Spleen (tissue), 7 donors: ENCODE data around the gene HIVEP3.

Experiments used
- POLR2A ChIP-seq, 3 donors: fragments of 450-650 bp; IDR thresholded peaks; one replicate each; pipeline ENCODE4 v1.5.1; 2017; ENCODE audit warnings: antibody characterized with exemption in 3 of 3, mild to moderate bottlenecking in 1 of 3
- POLR2AphosphoS5 ChIP-seq, 3 donors: sonication (generic); formaldehyde crosslinking; IDR thresholded peaks; one replicate each; pipeline ENCODE4 v1.5.1; 2017; ENCODE audit warnings: antibody characterized with exemption in 3 of 3
- TF ChIP-seq, protein P1 (sequence below), 11 experiments: fragments of 200-600 bp in 7 of 11; fragments of 450-650 bp in 4 of 11; sonication (generic) in 4 of 11; IDR thresholded peaks in 8 of 11; conservative IDR thresholded peaks in 3 of 11; 1 replicate in 7 of 11; 2 replicates in 4 of 11; pipeline versions ENCODE4 v1.4.0 to v1.8.0; 2016 to 2021; ENCODE audit warnings: antibody characterized with exemption in 11 of 11, inconsistent platforms in 4 of 11, mild to moderate bottlenecking in 1 of 11
- donor health status: DM: no; HTN: no; CAD: no; lungs with moderate emphysema.
- donor health status: DM: no; HTN: no; CAD: no.
- donor health status: DM: no; HTN: no; CAD: no.

DNA sequence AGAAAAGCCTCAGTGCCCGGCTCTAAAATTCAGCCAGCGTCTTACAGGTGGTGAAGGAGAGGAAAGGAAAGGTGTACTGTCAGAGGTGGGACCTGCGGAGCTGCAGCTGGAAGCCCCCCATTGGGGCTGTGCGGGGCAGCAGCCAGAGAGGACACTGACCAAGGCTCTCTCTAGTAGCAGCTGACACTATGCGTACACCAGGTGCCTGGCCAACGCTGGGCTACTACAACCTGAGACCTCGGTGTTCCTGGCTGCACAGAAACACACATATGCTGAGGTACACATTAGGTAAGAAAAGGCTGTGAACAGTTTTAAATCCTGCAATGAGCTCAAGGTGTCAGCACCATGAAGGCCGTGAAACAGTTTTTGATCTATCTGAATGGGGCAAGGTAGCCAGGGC is 378.7 kb downstream of the HIVEP3 start:
- TF ChIP-seq, protein P1, sequence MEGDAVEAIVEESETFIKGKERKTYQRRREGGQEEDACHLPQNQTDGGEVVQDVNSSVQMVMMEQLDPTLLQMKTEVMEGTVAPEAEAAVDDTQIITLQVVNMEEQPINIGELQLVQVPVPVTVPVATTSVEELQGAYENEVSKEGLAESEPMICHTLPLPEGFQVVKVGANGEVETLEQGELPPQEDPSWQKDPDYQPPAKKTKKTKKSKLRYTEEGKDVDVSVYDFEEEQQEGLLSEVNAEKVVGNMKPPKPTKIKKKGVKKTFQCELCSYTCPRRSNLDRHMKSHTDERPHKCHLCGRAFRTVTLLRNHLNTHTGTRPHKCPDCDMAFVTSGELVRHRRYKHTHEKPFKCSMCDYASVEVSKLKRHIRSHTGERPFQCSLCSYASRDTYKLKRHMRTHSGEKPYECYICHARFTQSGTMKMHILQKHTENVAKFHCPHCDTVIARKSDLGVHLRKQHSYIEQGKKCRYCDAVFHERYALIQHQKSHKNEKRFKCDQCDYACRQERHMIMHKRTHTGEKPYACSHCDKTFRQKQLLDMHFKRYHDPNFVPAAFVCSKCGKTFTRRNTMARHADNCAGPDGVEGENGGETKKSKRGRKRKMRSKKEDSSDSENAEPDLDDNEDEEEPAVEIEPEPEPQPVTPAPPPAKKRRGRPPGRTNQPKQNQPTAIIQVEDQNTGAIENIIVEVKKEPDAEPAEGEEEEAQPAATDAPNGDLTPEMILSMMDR (IDR thresholded peaks at IDR 0.05 in 8 of 11, conservative IDR thresholded peaks at IDR 0.05 in 3 of 11): no peak
- TF ChIP-seq POLR2AphosphoS5 (IDR thresholded peaks at IDR 0.05) (no peak), POLR2A (IDR thresholded peaks at IDR 0.05) (no peak)
